ENCODE measurements around the gene NFKBIL1.
"Not testable (repeated sequence)": the region's sequence is repeated elsewhere in the genome, so short reads cannot be mapped to it uniquely, and the experiment has no call there.

The NFKBIL1 gene

GRCh38 chr6:31534521-31535040 lies 12.8 kb upstream of the NFKBIL1 start:
- no peak for DNase-seq (ENCODE audit: low read depth in 2 of 2)

DNA sequence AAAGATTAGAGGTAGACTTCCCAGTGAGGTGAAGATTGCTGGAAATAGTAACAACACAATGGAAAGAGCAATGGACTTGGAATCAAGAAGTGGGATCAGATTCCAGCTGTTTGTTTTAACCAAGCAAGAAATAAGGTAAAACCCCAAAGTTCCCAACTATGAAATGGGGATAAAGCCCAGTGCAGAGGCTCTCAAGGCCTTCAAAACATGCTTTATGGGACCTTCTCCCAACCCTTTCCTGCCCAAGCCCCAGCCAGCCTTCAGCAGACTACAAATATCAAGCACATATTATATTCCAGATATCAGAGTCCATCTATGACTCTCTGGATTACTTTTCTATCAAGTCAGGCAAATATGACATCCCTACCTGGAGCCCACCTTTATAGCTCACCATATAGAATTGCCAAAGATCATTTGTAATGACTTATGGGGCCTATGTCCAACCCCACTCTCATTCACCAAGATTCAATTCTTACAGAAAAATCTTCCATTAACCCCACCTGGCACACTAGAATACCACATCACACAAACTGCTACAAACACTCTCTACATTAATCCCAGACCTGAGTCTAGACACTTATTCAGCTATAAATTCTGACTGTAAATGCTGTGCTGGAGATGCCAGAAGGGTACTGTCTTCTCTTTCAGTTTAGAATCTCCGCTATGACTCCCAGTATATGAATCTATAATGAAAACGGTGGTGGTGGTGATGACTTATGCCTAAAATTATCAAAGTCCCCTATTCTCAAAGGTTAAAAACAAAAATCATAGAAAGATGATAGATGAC lies 11.7 kb upstream of the NFKBIL1 start:
- no peak for DNase-seq (ENCODE audit: low read depth in 2 of 2)

GRCh38 chr6:31538805-31539400 lies 8.5 kb upstream of the NFKBIL1 start:
- no peak for DNase-seq (ENCODE audit: low read depth in 2 of 2)

- no peak for DNase-seq (ENCODE audit: low read depth in 2 of 2)
Measured at GRCh38 chr6:31540640-31541039, 6.8 kb upstream of the NFKBIL1 start.

- peak in 1 of 2 donors; percentile 35 for DNase-seq (ENCODE audit: low read depth in 2 of 2)
Measured at GRCh38 chr6:31541059-31541657, 6.2 kb upstream of the NFKBIL1 start.

DNA sequence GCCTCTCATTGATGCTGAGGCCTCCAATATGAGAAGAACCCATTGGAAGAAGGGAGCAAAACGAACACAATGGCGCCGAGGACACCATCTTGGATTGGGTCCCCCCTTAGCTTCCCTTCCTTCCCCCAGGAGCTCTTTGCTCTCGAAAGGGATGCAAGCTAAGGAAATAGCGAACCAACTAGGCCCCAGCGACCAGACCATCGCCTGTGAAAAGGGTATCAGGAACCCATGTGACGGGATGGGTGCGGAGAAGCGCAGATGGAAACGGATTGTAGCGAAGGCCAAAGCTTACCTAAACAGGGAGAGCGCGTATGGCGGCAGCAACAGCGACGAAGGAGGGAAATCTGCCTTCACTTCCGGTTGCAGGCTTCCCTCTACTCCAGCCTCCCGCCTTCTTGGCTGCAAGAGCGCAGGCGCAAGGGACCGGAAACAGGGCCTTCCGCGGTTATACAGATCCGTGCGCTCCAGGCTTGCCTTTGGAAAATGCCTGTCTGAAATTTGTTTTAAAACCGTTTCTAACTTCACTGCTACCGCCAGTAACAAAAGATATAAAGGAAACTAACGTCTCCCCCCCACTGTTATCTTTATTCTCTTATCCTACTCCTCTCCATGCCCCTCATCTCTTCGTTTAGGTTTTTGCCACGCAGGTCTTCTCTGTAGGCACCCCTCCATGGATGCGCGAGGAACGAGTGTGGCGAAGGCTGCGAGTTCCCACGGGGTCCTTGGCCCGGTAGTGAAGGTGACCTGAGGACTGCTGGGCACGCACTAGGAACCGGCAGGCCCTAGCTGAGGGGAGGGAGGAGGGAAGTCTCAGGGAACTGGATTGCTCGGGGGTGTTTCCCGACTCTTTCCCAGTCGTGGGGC lies 5.5 kb upstream of the NFKBIL1 start, which contains the start of gene DDX39B:
TSS of gene DDX39B (minus strand) at position 346 of the 864 bp plus-strand sequence. CDS start 1,471 bp downstream, outside the sequence.
- DNase-seq (ENCODE audit: low read depth in 2 of 2): peak; percentile 84 to 88

DNA sequence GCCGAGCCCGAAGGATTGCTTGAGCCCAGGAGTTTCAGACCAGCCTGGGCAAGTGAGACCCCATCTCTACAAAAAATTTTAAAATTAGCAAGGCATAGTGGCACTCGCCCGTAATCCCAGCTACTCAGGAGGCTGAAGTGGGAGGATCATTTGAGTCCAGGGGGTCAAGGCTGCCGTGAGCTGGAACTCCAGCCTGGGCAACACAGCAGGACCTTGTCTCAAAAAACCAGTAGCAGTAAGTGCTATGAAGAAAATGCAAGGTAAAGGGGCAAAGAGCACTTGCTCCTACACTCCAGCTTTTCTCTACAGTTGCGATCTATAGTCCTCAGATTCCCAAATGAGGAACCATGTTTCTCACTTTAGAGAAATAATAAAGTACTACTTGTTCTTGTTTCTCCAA lies 3.8 kb upstream of the NFKBIL1 start:
- DNase-seq (ENCODE audit: low read depth in 2 of 2): no peak

DNA sequence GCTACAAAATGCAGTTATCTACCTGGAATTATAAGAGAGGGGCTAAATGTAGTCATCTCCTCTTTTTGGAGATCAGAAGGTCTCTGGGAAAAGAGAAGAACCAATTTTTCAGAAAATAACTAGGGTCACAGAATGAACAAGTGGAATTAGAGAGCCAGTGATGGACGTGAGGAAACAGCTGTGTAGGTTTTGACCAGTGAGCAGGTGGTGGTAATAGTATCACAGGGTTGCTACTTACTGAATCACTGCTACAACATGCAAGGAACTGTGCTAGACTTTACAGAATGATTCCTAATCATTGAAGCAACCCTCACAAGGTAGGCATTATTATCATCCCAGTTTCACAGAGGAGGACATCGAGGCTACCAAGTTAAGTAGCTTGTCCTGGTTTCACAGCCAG lies 2.7 kb upstream of the NFKBIL1 start:
- no peak for DNase-seq (ENCODE audit: low read depth in 2 of 2)

DNA sequence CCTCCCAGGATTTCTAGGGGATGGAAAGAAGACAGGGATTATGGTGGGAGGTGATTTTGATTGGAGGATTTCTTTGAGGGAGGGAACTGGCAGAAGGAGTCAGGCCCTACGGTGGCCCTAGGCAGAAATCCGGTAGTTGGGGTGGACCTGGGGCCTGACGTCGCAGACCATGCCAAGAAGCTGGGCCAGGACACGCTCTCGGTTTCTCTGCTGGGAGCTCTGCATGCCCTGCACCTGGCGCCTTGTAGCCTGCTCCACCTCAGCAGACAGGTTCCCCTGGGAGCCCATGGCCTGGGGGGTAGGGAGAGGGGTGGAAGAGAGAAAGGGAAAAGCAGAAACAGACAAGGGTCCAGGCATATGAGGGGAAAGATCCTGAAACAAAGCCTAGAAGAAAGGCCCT lies 2.1 kb upstream of the NFKBIL1 start:
- no peak for DNase-seq (ENCODE audit: low read depth in 2 of 2)

- DNase-seq (ENCODE audit: low read depth in 2 of 2): peak; percentile 69 to 74
Measured at GRCh38 chr6:31546339-31546957, 960 bp upstream of the NFKBIL1 start, which contains the start of gene ATP6V1G2. Gene ATP6V1G2 (minus strand): TSS chr6:31546608. CDS start chr6:31546559, 49 bp downstream.

DNA sequence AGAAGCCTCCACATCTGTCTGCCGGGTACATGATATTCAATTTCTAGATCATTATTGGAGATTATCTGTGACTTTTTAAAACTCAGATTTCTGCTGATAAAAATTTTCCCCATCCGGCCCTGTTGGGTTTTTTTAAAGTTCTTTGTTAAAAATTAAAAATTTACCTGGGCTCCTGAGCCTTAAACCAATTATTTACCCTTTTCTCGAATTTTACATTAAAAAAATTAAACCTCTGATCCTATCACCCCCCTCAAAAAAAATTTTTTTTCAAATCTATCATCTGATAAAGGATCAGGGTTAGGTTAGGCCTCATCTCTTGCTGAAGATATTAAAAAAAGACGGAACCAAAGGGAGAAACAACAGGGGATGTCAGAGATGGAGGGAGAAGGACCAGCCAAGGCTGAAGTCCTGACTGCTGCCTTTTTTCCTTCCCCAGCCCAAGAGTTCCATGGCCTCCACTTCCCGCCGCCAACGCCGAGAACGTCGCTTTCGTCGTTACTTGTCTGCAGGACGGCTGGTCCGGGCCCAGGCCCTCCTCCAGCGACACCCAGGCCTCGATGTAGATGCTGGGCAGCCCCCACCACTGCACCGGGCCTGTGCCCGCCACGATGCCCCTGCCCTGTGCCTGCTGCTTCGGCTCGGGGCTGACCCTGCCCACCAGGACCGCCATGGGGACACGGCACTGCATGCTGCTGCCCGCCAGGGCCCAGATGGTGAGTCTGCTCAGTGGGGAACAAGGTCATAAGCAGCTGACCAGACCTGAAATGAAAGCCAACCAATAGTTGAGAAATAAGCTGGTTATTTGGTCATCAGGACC lies 527 bp downstream of the NFKBIL1 start:
- no peak for DNase-seq (ENCODE audit: low read depth in 2 of 2)

GRCh38 chr6:31548544-31548873 lies 1.1 kb downstream of the NFKBIL1 start:
- no peak for DNase-seq (ENCODE audit: low read depth in 2 of 2)

DNA sequence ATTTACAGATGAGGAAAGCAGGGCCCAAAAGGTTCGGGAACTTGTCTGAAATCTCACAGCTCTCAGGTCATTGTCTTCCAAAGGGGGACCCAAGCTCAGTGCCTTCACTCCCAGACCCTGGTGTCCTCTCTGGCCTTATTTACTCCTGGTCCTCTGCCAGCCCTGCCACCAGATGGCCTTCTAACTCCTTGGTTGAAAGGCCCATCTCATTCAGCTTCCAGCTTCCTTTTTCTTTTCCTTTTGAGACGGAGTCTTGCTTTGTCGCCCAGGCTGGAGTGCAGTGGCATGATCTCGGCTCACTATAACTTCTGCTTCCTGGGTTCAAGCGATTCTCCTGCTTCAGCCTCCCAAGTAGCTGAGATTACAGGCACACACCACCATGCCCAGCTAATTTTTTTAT lies 4.0 kb downstream of the NFKBIL1 start:
- not testable (repeated sequence) for DNase-seq (ENCODE audit: low read depth in 2 of 2)

- DNase-seq (ENCODE audit: low read depth in 2 of 2): no peak
Measured at GRCh38 chr6:31556307-31556706, 8.9 kb downstream of the NFKBIL1 start.

DNA sequence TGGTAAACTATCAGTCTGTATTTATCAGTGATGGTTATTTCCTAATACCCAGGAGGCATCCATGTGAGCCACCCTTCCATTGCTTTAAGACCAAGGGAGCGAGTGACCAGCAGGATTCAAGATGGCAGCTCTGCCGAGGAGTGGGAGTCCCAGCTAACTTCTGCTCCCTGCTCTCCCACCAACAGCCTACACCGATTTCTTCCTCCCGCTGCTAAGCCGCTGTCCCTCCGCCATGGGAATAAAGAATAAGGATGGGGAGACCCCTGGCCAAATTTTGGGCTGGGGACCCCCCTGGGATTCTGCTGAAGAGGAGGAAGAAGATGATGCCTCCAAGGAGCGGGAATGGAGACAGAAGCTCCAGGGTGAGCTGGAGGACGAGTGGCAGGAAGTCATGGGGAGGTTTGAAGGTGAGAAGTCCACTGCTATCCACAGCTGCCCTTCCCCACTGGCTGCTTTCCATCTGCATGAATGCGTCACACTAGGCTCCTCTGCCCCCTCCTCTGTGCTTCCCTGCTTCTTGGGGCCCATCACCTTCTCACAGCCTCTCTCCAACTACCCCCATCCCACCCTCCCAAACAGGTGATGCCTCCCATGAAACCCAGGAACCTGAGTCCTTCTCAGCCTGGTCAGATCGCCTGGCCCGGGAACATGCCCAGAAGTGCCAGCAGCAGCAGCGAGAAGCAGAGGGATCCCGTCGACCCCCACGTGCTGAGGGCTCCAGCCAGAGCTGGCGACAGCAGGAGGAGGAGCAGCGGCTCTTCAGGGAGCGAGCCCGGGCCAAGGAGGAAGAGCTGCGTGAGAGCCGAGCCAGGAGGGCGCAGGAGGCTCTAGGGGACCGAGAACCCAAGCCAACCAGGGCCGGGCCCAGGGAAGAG lies 10.3 kb downstream of the NFKBIL1 start:
- no peak for DNase-seq (ENCODE audit: low read depth in 2 of 2)

DNA sequence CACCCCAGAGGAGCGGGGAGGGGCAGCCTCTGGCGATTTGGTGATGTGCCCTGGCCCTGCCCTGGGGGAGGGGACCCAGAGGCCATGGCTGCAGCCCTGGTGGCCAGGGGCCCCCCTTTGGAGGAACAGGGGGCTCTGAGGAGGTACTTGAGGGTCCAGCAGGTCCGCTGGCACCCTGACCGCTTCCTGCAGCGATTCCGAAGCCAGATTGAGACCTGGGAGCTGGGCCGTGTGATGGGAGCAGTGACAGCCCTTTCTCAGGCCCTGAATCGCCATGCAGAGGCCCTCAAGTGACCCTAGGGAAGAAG lies 10.9 kb downstream of the NFKBIL1 start:
- DNase-seq (ENCODE audit: low read depth in 2 of 2): no peak

DNA sequence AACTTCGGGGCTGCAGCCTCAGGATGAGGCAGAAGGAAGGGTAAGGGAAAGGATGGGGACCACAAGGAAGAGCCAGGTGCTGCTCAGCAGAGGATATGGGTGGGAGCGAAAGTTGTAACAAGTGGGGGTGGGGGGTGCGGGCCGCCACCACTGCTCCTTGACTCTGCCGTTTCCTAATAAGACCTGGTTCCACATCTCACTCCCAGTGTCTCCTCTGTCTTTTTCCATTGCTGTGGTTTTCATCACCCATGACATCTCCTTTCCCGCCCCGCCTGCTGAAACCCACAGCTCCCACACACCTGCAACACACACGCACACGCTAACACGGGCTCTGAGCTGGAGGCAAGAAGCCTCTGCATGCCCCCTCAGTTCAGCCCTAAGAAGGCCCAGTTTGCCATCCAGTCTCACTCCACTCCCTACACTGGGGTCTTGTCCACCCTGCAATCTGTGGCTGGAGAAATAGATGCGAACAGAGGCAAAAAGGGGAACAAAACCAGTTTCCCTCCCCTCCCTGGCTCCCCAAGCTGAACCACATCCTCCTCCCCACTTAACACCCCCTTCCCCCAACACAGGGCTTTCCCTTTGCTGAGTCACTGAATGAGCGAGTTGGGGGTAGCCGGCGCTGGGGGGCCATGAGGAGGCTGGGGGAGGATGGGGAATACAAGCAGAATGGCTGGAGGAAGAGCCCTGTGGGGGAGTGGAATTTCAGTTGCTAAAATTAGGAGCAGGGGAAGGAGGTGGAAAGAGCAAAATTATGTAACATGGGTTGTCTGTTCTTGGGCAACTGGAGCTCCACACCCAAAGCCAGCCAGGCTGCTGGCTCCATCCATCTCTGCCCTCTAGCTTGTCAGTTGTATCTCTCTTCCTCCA lies 11.5 kb downstream of the NFKBIL1 start:
- no peak for DNase-seq (ENCODE audit: low read depth in 2 of 2)

DNA sequence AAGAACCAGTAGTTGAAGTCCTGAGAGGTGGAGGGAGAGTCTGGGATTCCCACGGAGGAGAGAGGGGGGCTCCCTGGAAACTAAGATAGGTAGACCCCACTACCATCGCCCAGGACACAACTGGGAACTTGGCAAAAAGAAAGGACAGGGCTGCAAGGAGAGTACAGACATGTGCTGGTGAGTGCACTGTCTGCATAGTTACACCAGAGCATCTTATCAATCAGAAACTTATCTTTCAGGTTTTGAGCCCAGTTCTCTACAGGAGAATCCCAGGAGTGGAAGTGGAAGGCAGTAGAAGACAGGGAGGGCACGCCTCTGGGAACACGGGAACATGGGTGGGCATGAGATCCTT lies 12.2 kb downstream of the NFKBIL1 start:
- no peak for DNase-seq (ENCODE audit: low read depth in 2 of 2)
